GM23338 (cell line): ENCODE data around the gene FLVCR1.

Experiments used
- CREB1 ChIP-seq: fragments of 250-450 bp; sonication (Bioruptor Pico); IDR thresholded peaks from 2 replicates; pipeline ENCODE4 v1.5.0; 2020; ENCODE audit warnings: low read depth, mild to moderate bottlenecking, moderate library complexity
- CTCF ChIP-seq, 2 experiments: fragments of 200-600 bp in 1 of 2; sonication (generic) in 1 of 2; conservative IDR thresholded peaks; 2 replicates each; pipeline versions ENCODE4 v1.5.1 to v1.6.1; 2016 to 2017; ENCODE audit warnings: antibody characterized with exemption in 2 of 2, low read depth in 2 of 2, mild to moderate bottlenecking in 2 of 2, moderate library complexity in 1 of 2
- EZH2 ChIP-seq: fragments of 200-600 bp; sonication (generic); IDR thresholded peaks from one replicate; pipeline ENCODE4 v1.8.0; 2017; ENCODE audit warnings: antibody characterized with exemption, mild to moderate bottlenecking, low read depth; ENCODE audit not compliant: unreplicated experiment
- EZH2phosphoT487 ChIP-seq: fragments of 200-600 bp; sonication (generic); IDR thresholded peaks from one replicate; pipeline ENCODE4 v1.8.1; 2018; ENCODE audit warnings: antibody characterized with exemption; ENCODE audit not compliant: unreplicated experiment
- JUNB ChIP-seq: IDR thresholded peaks from one replicate; pipeline ENCODE4 v1.6.1; 2016; ENCODE audit warnings: antibody characterized with exemption; ENCODE audit not compliant: unreplicated experiment
- POLR2AphosphoS5 ChIP-seq: IDR thresholded peaks from 2 replicates; pipeline ENCODE4 v1.6.1; 2016; ENCODE audit warnings: antibody characterized with exemption, low read depth
- REST ChIP-seq: IDR thresholded peaks from one replicate; pipeline ENCODE4 v1.6.1; 2018; ENCODE audit warnings: antibody characterized with exemption; ENCODE audit not compliant: unreplicated experiment
- STAT1 ChIP-seq: IDR thresholded peaks from one replicate; pipeline ENCODE4 v1.6.1; 2016; ENCODE audit warnings: antibody characterized with exemption; ENCODE audit not compliant: unreplicated experiment
- ZNF331 ChIP-seq: fragments of 250-450 bp; sonication (Bioruptor Pico); IDR thresholded peaks from 2 replicates; pipeline ENCODE4 v1.5.0; 2020; ENCODE audit warnings: low read depth, mild to moderate bottlenecking, moderate library complexity

GRCh38 chr1:212847549-212847948 is 10.5 kb upstream of the FLVCR1 start, which contains the start of gene SPATA45:
- no peak for TF ChIP-seq CTCF (conservative IDR thresholded peaks at IDR 0.05; ENCODE audit: low read depth in 2 of 2)
- no peak for TF ChIP-seq CREB1 (CRISPR knock-in tag)
- TF ChIP-seq REST, result no peak
- TF ChIP-seq EZH2, result no peak
- TF ChIP-seq EZH2phosphoT487, result no peak
- TF ChIP-seq JUNB, result no peak
- no peak for TF ChIP-seq POLR2AphosphoS5
- TF ChIP-seq ZNF331 (CRISPR knock-in tag), result no peak
- TF ChIP-seq STAT1, result no peak
